Right lung (tissue), 5 donors: ENCODE results near the gene TMBIM4. TPM values are rescaled to one million over a fixed set of nuclear protein-coding genes. Genes with fewer than 3 reads are reported as not detected.

Source experiments
- DNase-seq, 2 donors: peaks; one replicate each; pipeline ENCODE4 v3.0.0-alpha.2; 2013
- polyA plus RNA-seq, 5 donors: library from polyadenylated mRNA; unstranded; fragments of 120-200 nt; gene quantifications; one replicate each; pipeline versions ENCODE4 v1.2.1 to v1.2.3, GENCODE V29; 2013; ENCODE audit warnings: inconsistent platforms in 1 of 5, low replicate concordance in 1 of 5; ENCODE audit not compliant: insufficient read length in 5 of 5, insufficient read depth in 1 of 5

TMBIM4 gene
- polyA plus RNA-seq, 5 donors: 107 to 149 (median 117) TPM

- DNase-seq: no peak
Measured at GRCh38 chr12:66108386-66108785, 61.4 kb downstream of the TMBIM4 start.

GRCh38 chr12:66107451-66107915, 62.3 kb downstream of the TMBIM4 start:
- DNase-seq: peak; percentile 55 to 79

GRCh38 chr12:66103016-66103913, 66.5 kb downstream of the TMBIM4 start:
- no peak for DNase-seq

- no peak for DNase-seq
Measured at GRCh38 chr12:66092559-66093269, 77.1 kb downstream of the TMBIM4 start.

- DNase-seq: no peak
Measured at GRCh38 chr12:66090157-66090556, 79.6 kb downstream of the TMBIM4 start.

GRCh38 chr12:66087365-66087943, 82.3 kb downstream of the TMBIM4 start:
- DNase-seq: peak; percentile 48 to 61

- no peak for DNase-seq
Measured at GRCh38 chr12:66085998-66086397, 83.8 kb downstream of the TMBIM4 start.

Other genes starting within 250 kb of the TMBIM4 start
- gene LLPH, start 39.2 kb downstream of the TMBIM4 start, polyA plus RNA-seq: 10 to 100 TPM; 23.3 to 31.3 (median 25.6) TPM
- gene IRAK3, start 19.2 kb upstream of the TMBIM4 start, polyA plus RNA-seq: 10 to 100 TPM; 21.6 to 46.7 (median 31.6) TPM
- gene HELB, start 132.5 kb upstream of the TMBIM4 start, polyA plus RNA-seq: 1 to 10 TPM; 2.8 to 8.2 (median 4.8) TPM